SH-SY5Y (cell line): ENCODE data around the gene CCDC170.

Experiments used
- GATA2 ChIP-seq: IDR thresholded peaks from 2 replicates; pipeline ENCODE4 v1.6.1; 2011; ENCODE audit warnings: mild to moderate bottlenecking, low read depth, low read length
- GATA3 ChIP-seq: IDR thresholded peaks from 2 replicates; pipeline ENCODE4 v1.6.1; 2011; ENCODE audit warnings: low read depth, mild to moderate bottlenecking, low read length, moderate library complexity

GRCh38 chr6:151499551-151499950 is 5.7 kb downstream of the CCDC170 start:
- no peak for TF ChIP-seq GATA2
- no peak for TF ChIP-seq GATA3
